COLO668 (cell line): ENCODE results near the gene COL5A2.

Source experiments
- DNase-seq: peaks from one replicate; lab custom pipeline; 2025; ENCODE audit not compliant: unreplicated experiment; lab: John Stamatoyannopoulos, UW

COL5A2 gene

GRCh38 chr2:189008555-189009262 lies 170.9 kb downstream of the COL5A2 start:
- DNase-seq = no peak

- no peak for DNase-seq
Measured at GRCh38 chr2:189002079-189002478, 177.5 kb downstream of the COL5A2 start.

DNA sequence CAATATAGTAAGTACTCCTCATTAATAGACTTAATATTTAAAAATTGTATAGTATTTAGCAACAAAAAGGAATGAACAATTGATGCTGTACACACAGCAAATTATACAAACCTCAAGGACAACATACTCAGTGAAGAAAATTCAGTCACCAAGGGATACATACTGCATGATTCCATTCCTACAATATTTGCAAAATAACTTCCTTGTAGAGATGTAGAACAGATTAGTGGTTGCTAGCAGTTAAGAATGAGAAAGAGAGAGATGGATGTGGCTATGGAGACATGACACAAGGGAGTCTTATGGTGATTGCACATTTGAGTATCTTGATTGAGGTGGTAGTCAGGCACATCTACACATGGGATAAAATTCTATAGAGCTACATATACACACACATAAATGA lies 179.3 kb downstream of the COL5A2 start:
- DNase-seq = no peak

GRCh38 chr2:188997263-188997662 lies 182.3 kb downstream of the COL5A2 start:
- no peak for DNase-seq

GRCh38 chr2:188993247-188993646 lies 186.3 kb downstream of the COL5A2 start:
- no peak for DNase-seq

DNA sequence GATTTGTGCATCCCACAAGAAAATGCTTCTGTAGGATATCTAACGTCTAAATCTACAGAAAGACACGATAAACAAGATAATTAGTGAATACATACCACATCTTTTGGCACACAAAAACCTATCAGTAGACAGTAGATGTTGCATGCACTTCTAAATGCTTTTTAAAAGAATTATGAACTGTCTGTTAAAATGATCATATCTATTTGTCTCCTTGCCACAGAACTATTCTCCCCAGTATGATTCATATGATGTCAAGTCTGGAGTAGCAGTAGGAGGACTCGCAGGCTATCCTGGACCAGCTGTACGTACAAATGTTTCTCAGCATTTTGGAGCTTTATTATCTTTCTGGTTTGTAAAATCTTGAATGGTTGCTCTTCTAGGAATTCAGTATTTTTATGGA lies 192.7 kb downstream of the COL5A2 start:
- DNase-seq = no peak

GRCh38 chr2:188984680-188985079 lies 194.9 kb downstream of the COL5A2 start:
- DNase-seq = no peak

- DNase-seq = no peak
Measured at GRCh38 chr2:188984065-188984491, 195.5 kb downstream of the COL5A2 start.

- DNase-seq = no peak
Measured at GRCh38 chr2:188983427-188984064, 196.0 kb downstream of the COL5A2 start.
